Kidney epithelial cell (primary cell): Measurements from ENCODE around the gene PLXDC1. TPM values are rescaled to one million over a fixed set of nuclear protein-coding genes. Genes with fewer than 3 reads are reported as not detected.

Experiments used
- DNase-seq: peaks from one replicate; pipeline ENCODE4 v3.0.0-alpha.2; 2010; ENCODE audit warnings: low read depth
- H3K27me3 ChIP-seq: 2 replicates; pipeline ENCODE4 v1.6.0; 2011; ENCODE audit warnings: low read length; ENCODE audit not compliant: control insufficient read depth, insufficient read depth
- H3K36me3 ChIP-seq: 2 replicates; pipeline ENCODE4 v1.5.1; 2011; ENCODE audit warnings: low read length; ENCODE audit not compliant: control insufficient read depth, insufficient read depth
- H3K4me3 ChIP-seq: 2 replicates; pipeline ENCODE4 v1.5.1; 2011; ENCODE audit warnings: low read depth, mild to moderate bottlenecking, control low read depth, low read length
- total RNA-seq: library from RNA; depleted of rRNA; stranded (reverse); fragments of >200 nt; gene quantifications from 2 replicates; pipeline ENCODE4 v1.2.3, GENCODE V29; 2015
- TF ChIP-seq, protein P1 (sequence below): IDR thresholded peaks from 2 replicates; pipeline ENCODE4 v1.5.1; 2011; ENCODE audit warnings: mild to moderate bottlenecking, moderate library complexity, low read length, control low read depth, inconsistent platforms; ENCODE audit not compliant: insufficient read depth, poor library complexity, severe bottlenecking

The PLXDC1 gene
- total RNA-seq, 1 donor from 2014 or later, result 0.67 TPM

DNA sequence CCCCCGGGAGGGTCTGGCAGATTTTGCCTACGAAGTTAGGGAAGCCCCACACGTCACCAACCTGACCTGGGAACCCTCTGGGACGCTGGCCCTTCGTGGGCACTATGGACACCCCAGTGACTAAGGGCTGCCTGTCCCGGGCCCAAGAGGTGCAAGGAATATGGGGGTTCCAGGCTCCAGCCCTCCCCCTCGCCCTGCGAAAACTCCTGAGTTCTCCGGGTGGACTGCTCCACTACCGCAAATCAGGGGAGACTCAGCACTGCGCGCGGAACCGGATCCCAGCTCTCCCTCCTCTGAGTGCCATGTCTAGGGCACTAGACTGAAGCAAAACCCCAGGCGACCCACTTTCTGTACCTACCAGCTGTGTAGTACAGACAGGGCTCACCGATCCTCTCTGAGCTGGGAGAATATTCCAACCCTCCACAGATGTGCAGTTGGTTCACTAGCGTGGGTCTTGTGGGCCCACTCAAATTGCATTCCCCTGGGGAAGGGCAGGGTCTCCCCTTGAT, 14.5 kb upstream of the PLXDC1 start, which contains the start of gene ARL5C:
ARL5C (minus strand) TSS at position 321 of the 509 bp plus-strand sequence. CDS start 401 bp downstream, outside the sequence.
- TF ChIP-seq, protein P1, sequence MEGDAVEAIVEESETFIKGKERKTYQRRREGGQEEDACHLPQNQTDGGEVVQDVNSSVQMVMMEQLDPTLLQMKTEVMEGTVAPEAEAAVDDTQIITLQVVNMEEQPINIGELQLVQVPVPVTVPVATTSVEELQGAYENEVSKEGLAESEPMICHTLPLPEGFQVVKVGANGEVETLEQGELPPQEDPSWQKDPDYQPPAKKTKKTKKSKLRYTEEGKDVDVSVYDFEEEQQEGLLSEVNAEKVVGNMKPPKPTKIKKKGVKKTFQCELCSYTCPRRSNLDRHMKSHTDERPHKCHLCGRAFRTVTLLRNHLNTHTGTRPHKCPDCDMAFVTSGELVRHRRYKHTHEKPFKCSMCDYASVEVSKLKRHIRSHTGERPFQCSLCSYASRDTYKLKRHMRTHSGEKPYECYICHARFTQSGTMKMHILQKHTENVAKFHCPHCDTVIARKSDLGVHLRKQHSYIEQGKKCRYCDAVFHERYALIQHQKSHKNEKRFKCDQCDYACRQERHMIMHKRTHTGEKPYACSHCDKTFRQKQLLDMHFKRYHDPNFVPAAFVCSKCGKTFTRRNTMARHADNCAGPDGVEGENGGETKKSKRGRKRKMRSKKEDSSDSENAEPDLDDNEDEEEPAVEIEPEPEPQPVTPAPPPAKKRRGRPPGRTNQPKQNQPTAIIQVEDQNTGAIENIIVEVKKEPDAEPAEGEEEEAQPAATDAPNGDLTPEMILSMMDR, result no peak
- Histone ChIP-seq H3K27me3 (peaks cover 37% of the 10 kb centered on the region), H3K36me3 (no peaks in the 10 kb centered on the region), H3K4me3 (peak within 1 kb of the TSS; percentile 43)
- DNase-seq, result no peak

- no peak for DNase-seq
- peak overlapping the region; percentile 43 for H3K4me3 ChIP-seq
- H3K36me3 ChIP-seq, result no peaks in the 10 kb centered on the region
- TF ChIP-seq, protein P1, result no peak
- H3K27me3 ChIP-seq, result peaks cover 40% of the 10 kb centered on the region
Observed at GRCh38 chr17:39165178-39165840, 13.9 kb upstream of the PLXDC1 start.

DNA sequence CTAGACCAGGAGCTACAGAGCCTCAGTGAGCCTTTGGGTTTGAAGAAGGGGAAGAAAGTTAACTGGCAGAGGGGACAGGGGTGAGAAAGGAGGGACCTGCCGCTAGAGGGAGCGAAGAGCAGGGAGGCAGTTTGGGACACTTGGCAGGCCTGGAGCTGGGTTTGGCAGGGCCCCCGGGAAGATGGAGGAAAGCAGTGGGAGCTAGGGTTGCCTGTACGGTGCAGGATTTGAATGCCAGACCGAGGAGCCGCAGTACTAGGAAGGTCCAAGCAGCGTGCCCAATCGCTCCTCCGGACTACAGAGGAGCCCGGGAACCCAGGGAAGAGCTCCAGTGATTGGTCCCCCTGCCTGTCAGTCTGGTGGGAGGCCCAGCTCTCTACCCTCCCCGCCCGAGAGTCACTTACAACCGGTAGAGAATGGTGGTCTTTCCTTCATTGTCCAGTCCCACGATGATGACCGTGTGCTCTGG, 13.3 kb upstream of the PLXDC1 start:
- no peak for DNase-seq
- no peaks in the 10 kb centered on the region for H3K36me3 ChIP-seq
- peaks cover 40% of the 10 kb centered on the region for H3K27me3 ChIP-seq
- H3K4me3 ChIP-seq, result peak overlapping the region; percentile 43
- TF ChIP-seq, protein P1, result peak; percentile 88

DNA sequence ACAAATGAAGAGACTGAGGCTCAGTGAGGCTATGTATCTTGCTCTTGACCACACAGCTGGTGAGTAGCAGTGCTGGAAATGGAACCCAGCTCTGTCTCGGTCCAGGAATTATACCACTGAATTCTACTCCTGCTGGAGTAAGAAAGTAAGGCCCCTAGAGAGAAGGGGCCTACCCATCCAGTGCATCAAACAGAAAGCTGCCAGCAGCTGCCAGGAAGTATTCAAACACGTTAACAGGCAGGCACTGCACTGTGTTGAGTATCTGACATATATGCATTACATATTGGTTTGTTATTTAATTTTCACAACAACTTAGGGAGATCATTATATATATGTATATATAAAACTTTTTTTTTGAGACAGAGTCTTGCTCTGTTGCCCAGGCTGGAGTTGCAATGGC, 10.5 kb upstream of the PLXDC1 start:
- TF ChIP-seq, protein P1, result no peak
- no peak overlapping the region for H3K4me3 ChIP-seq
- H3K36me3 ChIP-seq, result no peaks in the 10 kb centered on the region
- DNase-seq, result no peak
- H3K27me3 ChIP-seq, result peaks cover 29% of the 10 kb centered on the region

DNA sequence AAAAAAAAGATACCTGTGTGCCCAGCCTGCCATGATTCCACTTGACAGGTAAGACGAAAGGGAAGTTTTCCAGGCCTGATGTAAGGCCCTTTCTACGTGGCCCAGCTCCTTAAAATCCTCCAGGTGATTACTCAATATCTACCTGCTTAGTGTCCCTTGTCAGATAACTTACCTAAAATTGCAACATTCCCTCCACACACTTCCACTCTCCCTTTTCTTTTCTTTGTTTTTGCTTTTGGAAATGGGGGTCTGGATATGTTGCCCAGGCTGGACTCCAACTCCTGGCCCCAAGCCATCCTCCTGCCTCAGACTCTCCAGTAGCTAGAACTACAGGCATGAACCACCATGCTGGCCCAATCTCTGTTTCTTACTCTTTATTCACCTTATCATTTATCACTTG, 7.2 kb upstream of the PLXDC1 start:
- DNase-seq, result no peak
- no peaks in the 10 kb centered on the region for H3K36me3 ChIP-seq
- TF ChIP-seq, protein P1, result no peak
- peaks cover 8% of the 10 kb centered on the region for H3K27me3 ChIP-seq
- no peak overlapping the region for H3K4me3 ChIP-seq
